Esophagus muscularis mucosa (tissue), 4 donors: ENCODE results near the gene ZNF57.

ENCODE experiments used
- EP300 ChIP-seq: sonication (generic); formaldehyde crosslinking; IDR thresholded peaks from one replicate; pipeline ENCODE4 v1.6.1; 2017; ENCODE audit warnings: antibody characterized with exemption
- POLR2A ChIP-seq: fragments of 450-650 bp; IDR thresholded peaks from one replicate; pipeline ENCODE4 v1.6.1; 2017; ENCODE audit warnings: antibody characterized with exemption, moderate library complexity, mild to moderate bottlenecking, low read depth
- POLR2AphosphoS5 ChIP-seq, 2 donors: sonication (generic); formaldehyde crosslinking; IDR thresholded peaks; one replicate each; pipeline ENCODE4 v1.6.1; 2017; ENCODE audit warnings: antibody characterized with exemption in 2 of 2
- TF ChIP-seq, protein P1 (sequence below), 3 experiments: fragments of 200-600 bp in 2 of 3; fragments of 450-650 bp in 1 of 3; sonication (generic) in 2 of 3; IDR thresholded peaks; one replicate each; pipeline ENCODE4 v1.5.1; 2017 to 2019; ENCODE audit warnings: antibody characterized with exemption in 3 of 3, mild to moderate bottlenecking in 2 of 3, moderate library complexity in 1 of 3

DNA sequence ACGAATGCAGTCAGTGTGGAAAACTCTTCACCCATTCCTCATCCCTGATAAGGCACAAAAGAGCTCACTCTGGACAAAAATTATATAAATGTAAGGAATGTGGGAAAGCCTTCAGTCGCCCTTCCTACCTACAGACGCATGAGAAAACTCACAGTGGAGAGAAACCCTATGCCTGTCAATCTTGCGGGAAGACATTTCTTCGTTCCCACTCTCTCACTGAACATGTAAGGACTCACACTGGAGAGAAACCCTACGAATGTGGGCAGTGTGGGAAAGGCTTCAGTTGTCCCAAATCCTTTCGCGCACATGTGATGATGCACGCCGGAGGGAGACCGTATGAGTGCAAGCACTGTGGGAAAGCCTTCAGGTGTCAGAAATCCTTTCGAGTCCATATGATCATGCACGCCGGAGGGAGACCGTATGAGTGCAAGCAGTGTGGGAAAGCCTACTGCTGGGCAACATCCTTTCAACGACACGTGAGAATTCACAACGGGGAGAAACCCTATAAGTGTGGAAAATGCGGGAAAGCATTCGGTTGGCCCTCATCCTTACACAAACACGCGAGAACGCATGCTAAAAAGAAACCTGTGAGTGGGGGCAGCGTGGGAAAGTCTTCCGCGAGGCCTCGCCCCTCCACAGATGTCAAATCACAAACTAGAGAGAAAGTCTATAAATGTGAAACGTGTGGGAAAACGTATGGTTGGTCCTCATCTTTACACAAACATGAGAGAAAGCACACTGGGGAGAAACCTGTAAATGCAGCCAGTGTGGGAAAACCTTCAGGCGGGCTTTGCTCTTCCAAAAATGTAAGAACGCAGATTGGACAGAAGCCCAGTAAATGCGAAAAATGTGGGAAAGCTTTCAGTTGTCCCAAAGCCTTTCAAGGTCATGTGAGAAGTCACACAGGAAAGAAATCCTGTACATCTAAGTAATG, 23.1 kb upstream of the ZNF57 start:
- TF ChIP-seq, protein P1, sequence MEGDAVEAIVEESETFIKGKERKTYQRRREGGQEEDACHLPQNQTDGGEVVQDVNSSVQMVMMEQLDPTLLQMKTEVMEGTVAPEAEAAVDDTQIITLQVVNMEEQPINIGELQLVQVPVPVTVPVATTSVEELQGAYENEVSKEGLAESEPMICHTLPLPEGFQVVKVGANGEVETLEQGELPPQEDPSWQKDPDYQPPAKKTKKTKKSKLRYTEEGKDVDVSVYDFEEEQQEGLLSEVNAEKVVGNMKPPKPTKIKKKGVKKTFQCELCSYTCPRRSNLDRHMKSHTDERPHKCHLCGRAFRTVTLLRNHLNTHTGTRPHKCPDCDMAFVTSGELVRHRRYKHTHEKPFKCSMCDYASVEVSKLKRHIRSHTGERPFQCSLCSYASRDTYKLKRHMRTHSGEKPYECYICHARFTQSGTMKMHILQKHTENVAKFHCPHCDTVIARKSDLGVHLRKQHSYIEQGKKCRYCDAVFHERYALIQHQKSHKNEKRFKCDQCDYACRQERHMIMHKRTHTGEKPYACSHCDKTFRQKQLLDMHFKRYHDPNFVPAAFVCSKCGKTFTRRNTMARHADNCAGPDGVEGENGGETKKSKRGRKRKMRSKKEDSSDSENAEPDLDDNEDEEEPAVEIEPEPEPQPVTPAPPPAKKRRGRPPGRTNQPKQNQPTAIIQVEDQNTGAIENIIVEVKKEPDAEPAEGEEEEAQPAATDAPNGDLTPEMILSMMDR (IDR thresholded peaks at IDR 0.05) = no peak
- TF ChIP-seq EP300 (no peak), POLR2A (no peak), POLR2AphosphoS5 (IDR thresholded peaks at IDR 0.05) (no peak)
